GM18870 (cell line): ENCODE data around the gene CCDC154.
"Not testable (repeated sequence)": the region's sequence is repeated elsewhere in the genome, so short reads cannot be mapped to it uniquely, and the experiment has no call there.

Experiments
- ATAC-seq: cut with Tn5 transposase; IDR thresholded peaks from one replicate; pipeline ENCODE4 v1.9.1; 2021; ENCODE audit warnings: moderate library complexity; ENCODE audit not compliant: unreplicated experiment

Gene CCDC154, protein sequence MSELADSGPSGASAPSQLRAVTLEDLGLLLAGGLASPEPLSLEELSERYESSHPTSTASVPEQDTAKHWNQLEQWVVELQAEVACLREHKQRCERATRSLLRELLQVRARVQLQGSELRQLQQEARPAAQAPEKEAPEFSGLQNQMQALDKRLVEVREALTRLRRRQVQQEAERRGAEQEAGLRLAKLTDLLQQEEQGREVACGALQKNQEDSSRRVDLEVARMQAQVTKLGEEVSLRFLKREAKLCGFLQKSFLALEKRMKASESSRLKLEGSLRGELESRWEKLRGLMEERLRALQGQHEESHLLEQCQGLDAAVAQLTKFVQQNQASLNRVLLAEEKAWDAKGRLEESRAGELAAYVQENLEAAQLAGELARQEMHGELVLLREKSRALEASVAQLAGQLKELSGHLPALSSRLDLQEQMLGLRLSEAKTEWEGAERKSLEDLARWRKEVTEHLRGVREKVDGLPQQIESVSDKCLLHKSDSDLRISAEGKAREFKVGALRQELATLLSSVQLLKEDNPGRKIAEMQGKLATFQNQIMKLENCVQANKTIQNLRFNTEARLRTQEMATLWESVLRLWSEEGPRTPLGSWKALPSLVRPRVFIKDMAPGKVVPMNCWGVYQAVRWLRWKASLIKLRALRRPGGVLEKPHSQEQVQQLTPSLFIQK

DNA sequence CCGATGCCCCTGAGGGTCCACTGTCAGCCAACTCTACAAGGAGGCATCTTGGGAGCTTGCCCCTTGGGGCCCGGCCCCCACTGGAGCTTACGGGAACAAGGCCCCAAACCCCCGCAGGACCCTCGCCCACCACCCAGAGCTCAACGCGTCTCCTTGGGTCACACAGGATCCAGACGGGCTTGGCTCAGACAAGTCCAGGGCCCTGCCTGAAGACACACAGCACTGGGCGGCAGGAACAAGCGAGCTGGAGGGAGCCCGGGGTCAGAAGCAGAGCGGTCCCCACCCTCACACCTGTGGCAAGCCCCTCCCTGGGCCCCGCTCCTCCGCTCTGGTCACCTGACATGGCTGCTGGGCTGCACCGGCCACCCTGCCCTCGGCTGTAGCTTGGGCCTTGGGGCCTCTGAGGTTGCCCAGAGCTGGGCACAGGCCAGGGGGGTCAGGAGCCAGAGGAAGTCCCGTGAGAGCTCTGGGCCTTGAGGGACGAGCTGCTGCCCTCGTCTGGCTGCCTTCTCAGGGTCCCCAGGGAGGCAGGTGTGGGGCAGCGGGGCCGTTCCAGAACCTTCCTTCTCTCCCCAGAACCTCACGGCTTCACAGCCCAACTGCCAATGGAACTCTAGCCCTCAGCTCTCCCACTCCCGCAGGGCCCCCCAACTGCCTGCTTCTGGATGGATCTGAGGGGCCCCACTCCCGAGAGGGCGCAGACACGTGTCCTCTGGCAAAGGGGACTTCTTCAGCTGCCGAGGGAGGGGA, at the start of gene CCDC154:
Gene CCDC154, minus strand, starts transcription at position 577 of the 750 bp plus-strand sequence. Its CDS starts 234 bp downstream, at position 343.
- no peak for ATAC-seq

DNA sequence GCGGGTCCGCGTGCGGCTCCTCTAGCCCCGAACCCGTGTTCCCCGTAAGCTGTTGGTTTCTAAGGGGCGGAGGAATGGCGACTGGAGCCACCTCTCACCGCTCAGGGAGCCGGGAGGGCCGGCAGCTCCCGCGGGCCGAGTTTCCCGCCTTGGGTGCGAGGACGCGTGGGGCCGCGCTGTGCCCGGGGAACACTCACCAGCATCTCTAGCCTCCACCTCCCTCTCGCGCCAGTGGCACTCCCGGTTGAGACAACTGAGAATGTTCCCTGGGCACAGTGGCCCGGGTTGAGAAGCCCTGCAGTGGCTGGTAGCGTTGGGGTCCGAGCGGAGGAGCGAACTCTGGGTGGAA, 49.4 kb upstream of the CCDC154 start:
- no peak for ATAC-seq

DNA sequence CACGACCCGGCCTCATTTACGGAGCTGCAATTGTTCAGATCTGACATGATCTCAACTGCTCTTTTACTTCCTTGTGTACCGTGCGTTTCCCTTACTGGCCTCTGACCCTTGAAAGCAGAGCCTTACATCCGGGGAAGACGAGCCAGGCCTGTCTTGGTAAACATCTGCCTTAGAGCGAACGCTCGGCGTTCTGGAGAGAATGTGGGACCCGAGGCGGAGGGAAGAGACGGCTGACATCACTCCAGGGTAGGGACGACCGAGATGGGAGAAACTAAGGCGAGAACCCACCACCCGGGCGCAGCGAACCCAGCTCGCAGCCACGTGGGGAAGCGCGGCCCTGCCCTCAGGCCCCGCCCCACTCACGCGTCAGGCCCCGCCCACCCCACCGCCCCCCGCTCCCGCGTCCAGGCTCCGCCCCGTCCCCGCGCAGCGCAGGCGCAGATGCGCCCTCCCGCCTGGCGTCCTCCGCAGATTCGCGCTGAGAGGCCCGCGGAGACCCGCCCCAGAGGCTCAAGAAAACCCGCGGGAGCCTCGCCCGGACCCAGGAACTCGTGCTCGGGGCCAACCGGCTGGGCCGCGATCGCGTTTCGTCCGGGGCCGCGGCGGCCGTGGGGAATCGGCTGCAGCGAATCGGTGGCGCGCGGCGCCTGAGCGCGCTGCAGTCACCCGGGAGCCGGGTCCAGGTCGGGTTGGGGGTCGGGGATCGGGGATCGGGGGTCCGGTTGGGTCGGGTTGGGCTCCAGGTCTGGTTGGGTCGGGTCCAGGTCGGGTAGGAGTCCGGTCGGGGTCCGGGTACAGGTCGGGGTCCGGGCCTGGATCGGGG, 48.8 kb upstream of the CCDC154 start, which contains the start of gene TELO2:
Gene TELO2, plus strand, starts transcription at position 438 of the 823 bp plus-strand sequence. CDS start 922 bp downstream, outside the sequence.
- ATAC-seq: no peak

DNA sequence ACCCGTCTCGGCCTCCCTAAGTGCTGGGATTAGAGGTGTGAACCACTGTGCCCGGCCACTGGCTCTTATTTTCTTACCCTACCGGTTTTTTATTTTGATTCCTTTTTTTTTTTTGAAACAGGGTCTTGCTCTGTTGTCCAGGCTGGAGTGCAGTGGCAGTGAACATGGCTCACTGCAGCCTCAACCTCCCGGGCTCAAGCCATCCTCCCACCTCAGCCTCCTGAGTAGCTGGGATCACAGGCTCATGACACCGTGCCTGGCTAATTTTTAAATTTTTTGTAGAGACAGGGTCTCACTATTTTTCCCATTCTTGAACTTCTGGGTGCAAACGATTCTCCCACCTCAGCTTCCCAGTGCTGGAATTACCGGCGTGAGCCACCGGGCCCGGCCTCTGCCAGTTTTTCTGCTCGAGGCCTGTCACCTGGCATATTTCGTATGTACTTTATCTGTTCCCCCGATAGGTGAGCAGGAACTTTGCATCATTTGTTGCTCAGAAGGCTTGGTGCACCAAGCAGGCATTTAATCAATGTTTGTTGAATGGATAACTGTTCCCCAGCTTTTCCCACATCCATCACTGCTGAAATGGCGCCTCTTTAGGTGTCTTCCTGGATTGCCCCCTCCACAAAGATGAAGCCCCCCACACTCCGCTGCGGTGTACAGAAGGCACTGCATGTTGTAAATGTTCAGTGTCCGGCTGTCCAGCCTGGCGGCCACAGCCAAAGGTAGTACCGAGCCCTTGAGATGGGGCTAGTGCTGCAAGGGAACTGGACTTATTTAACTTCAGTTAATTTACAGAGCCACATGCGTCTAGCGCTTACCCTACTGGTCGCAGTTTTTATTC, 47.9 kb upstream of the CCDC154 start:
- ATAC-seq: no peak

DNA sequence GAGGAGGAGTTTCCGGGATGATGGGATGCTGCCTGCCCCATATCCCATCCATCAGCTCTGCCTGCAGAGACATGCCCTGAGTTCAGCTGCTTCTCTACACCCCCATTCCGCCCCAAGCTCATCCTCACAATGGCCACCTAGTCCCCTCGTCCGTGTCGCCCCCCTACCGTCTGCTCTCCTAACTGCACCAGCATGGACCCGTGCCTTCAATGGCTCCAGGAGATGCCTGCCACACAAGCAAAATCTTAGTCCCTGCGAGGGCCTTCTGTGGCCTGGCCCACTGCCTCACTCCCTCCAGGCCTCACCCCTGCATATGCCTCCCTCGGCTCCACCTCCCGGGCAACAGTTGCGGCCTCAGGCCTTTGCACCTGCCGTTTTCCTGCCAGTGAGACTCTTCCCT, 47.0 kb upstream of the CCDC154 start:
- no peak for ATAC-seq

DNA sequence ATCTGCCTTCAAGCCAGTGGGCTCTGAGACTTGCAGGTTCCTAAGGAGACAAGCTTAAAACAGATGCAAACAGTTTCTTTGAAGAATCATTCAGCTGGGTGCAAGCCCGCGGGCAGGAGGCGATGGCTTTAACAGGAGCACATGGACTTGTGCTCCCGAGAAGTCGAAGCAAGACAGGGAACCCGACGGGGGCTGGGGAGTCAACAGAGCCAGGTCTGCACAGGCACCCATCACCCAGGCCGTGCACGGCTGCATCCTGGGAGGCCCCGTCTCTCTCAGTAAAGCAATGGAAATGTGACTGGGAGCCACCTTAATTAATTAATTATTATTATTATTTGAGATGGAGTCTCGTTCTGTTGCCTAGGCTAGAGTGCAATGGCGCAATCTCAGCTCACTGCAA, 44.7 kb upstream of the CCDC154 start:
- no peak for ATAC-seq

DNA sequence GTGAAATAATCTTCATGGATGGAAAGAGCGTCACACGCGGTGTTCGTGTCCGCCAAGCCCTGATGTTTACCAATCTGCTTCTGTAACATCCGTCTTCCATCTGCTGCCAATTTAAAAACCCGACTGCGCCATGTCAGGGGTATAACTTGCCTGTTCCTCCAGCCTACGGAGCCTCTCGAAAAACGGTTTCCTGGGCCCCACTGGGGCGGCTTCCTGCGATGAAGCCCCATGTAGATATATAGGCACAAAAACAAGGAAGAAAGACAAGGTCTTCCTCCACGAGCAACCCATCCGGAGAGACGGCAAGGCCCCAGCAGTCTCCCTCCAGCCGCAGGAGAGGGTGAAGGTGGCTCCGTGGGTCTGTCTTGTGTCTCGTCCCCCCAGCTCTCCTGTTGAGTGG, 44.3 kb upstream of the CCDC154 start, which contains the start of gene PTX4:
Gene PTX4, minus strand, starts transcription at position 326 of the 400 bp plus-strand sequence. Its CDS starts 35 bp downstream, at position 291.
- no peak for ATAC-seq

DNA sequence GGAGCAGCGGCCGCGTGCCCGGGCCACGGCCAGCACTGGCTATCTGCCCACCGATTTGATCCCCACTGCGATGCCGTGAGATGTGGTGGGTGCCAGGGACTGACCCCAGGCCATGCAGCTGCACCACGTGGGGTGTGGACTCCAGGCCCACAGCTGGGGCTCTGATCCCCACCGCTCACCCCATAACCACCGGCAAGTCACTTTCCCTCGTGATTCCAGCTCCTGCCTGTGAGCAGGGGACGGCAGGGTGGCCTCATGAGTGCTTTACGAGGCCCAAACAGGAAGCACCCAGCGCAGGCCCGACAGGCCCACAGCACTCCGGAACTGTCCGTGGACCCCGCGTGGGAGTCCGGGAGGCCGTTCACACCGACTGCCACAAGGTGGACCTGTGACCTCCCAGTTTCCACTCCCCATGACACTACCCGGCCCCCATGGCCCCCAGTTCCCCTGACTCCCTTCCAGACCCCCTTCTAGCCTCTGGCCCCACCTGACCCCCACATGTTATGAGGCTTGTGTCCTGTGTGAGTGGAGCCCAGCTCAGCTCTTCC, 43.8 kb upstream of the CCDC154 start:
- ATAC-seq: no peak

DNA sequence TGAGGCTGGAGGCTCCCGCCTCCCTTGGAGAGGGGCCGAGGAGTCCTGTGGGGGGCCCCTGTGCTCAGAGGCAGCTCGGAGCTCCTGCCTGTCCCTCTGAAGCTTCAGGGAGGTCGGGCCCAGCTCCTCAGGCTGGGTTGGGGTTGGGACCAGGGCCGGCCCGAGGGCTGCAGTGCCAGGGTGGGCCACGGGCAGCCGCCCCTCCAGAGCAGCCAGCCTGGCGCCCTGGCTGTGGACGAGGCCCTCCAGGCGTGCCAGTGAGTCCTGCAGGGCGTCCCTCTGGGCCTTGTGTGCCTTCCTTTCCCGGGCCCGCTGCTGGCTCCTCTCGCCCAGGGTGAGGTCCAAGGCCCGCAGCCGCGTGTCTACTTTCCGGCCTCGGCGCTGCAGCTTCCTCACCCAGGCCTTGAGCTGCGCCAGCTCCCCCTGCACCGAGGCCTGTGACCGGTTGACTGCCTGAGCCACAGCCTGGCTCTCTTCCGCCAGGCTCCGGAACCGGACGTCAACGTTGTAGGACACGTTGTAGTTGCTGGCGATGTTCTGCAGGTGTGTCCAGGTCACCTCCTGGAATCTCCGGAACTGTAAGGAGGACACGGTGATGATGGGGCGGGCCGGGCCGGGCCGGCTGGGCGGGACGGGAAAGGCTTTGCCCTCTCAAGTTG, 43.2 kb upstream of the CCDC154 start:
- no peak for ATAC-seq

DNA sequence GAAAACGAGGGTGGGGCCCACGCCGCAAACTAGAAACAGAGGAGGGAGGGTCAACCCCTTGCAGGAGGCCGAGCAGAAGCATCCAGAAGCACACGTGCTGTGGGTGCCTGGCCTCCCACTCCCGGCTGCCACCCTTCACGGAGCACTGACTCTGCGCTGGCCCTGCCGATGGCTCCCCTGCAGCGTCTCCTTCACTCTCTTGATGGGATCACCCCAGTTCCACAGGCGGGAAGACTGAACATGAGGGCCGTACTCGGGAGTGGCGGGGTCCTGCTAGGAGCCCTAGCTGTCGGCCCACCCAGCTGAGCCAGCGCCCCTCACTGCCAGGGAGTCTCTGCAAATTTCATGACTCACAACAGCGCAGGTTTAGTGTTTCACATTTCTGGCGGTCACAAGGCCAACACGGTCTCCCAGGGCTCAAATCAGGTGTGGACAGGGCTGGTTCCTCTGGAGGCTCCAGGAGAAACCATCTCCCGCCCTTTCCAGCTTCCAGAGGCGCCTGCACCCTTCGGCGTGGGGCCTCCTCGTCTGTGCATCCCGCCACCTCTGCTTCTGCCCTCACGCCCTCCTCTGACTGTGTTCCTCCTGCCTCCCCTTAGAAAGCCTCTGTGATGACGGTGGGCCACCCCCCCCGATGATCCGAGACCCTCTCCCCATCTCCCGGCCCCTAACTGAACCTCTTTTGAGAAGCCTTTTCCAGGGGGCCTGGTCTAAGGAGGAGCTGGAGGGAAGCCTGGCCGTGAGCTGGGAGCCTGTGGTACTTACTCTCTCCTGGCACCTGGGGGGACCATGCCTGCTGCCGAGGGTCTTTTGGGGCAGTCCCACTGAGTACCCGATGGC, 42.4 kb upstream of the CCDC154 start:
- ATAC-seq: no peak

DNA sequence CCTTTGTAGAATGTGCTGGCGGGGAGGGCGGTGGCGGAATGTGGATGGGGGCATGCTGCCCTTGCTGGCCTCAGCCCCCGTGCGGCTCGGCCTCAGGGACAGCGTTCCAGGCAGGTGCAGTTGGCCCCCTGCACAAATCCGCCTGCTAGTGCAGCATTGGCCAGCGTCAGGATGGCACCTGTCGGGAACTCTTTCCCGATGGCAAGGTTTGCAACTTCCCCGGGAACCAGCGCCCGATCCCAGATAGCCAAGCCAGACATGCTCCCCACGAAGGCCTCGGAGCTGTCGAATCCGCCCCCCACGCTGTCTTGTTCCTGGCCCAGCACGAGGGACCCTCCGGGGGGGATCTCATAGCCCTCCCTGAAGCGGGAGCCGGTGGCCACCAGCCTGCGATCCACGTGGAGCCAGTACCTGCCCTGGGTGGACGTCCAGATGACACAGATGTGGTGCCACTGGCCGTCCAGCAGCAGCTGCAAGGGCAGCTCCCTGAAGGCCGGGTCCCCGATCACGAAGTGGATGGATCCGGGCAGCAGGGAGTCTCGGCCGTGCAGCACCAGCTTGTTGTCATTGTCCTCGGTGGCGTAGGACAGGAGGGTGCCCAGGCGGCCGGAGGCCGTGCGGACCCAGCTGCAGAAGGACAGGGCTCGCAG, 41.6 kb upstream of the CCDC154 start:
- ATAC-seq: no peak

DNA sequence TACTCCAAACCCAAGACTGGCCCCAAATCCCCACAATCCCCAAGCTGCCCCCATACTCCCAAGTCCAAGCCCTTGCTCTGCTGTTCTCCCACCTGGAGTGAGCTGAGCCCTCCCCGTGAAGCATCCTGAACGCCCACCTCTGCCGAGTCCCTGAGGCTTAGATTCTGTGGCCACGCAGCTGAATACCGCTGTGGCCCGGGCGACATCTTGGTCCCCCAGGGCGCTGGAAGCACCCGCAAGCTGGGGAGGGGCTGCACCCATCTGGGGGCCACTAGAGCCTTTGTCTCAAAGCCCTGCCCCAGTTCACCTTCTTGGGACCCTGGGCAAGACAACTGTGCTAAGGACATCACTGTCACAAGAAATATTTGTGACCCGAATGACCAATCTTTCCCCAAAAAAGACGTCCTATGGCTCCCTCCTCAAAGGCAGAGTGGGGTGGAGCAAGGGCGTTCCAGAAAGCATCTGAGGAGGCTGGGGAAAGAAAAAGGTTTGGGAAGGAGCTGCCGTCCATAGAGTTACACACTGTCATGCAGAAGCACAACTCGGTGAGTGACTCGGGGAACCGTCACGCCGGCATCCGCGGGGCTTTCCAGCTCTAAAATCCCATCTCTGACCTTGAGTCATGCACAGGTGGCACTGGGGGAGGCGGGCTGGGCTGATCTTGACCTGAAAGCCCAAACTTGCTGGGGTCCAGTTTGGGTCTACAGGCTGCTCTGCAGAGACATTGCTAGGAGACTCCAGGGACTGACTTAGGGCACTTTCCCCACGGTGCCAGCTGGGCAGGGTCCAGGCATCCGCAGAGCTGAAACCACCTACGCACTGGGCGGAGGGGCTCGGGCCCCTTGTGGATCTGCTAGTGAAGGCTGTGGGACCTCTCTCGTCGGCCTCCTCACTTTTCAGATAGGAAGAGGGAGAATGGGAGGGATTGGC, 37.8 kb upstream of the CCDC154 start:
- no peak for ATAC-seq

DNA sequence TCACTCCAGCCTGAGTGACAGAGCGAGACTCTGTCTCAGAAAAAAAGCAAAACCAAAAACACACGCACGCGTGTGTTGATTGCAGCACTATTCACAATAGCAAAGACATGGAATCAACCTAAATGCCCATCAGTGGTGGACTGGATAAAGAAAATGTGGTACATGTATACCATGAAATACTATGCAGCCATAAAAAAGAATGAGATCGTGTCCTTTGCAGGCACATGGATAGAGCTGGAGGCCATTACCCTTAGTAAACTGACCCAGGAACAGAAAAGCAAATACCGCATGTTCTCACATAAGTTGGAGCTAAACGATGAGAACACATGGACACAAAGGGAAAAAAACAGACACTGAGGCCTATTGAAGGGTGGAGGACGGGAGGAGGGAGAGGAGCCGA, 34.6 kb upstream of the CCDC154 start:
- ATAC-seq: not testable (repeated sequence)

DNA sequence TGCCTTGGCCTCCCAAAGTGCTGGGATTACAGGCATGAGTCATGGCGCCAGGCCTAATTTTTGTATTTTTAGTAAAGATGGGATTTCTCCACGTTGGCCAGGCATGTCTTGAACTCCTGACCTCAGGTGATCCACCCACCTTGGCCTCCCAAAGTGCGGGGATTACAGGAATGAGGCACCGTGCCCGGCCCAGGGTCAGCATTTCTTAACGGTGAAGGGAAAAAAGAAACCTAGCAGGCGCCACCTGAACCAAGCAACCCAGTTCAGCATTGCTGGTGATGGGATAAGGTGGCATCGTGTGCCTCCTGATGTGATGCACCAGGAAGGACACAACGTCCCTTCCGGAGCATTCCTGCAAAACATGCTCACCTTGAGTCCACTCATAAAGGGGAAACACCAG, 32.7 kb upstream of the CCDC154 start:
- no peak for ATAC-seq

DNA sequence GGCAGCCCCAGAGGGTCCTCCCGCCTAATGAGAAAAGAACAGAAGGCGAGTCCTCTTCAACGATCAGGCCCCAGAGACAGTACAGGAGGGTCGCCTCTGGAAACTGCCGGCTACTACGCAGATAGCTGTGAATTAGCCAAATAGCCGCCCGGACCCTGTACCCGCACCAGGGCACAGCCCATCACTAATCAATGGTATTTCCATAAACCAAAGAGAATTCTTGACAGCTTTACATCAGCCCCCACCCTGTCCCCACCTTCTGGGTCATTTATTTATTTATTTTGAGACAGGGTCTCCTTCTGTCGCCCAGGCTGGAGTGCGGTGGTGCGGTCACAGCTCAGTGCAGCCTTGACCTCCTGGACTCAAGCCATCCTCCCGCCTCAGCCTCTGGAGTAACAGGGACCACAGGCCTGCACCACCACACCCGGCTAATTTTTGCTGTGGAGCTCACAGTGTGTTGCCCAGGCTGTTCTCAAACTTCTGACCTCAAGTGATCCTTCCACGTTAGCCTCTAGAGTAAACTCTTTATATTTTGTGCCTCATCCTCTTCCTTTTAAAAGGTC, 31.3 kb upstream of the CCDC154 start:
- ATAC-seq: no peak
